HG03280 (cell line): ENCODE data around the gene EMX1.

Experiments
- ATAC-seq: cut with Tn5 transposase; IDR thresholded peaks from one replicate; pipeline ENCODE4 v1.9.1; 2021; ENCODE audit warnings: mild to moderate bottlenecking, moderate library complexity; ENCODE audit not compliant: unreplicated experiment

Gene EMX1

GRCh38 chr2:72924353-72925240 lies 7.3 kb downstream of the EMX1 start:
- no peak for ATAC-seq

- ATAC-seq: no peak
These were observed 8.1 kb downstream of the EMX1 start for GRCh38 chr2:72925328-72925943.

GRCh38 chr2:72926368-72926767 lies 9.0 kb downstream of the EMX1 start:
- ATAC-seq: no peak

GRCh38 chr2:72926811-72927465 lies 9.6 kb downstream of the EMX1 start:
- ATAC-seq: no peak

GRCh38 chr2:72927619-72928550 lies 10.6 kb downstream of the EMX1 start:
- no peak for ATAC-seq

- ATAC-seq: no peak
These were observed 11.7 kb downstream of the EMX1 start for GRCh38 chr2:72929010-72929409.

GRCh38 chr2:72931280-72931910 lies 14.1 kb downstream of the EMX1 start:
- ATAC-seq: no peak

- no peak for ATAC-seq
These were observed 14.9 kb downstream of the EMX1 start for GRCh38 chr2:72932045-72932740.

- ATAC-seq: no peak
These were observed 15.5 kb downstream of the EMX1 start for GRCh38 chr2:72932805-72933204.

GRCh38 chr2:72933207-72933606 lies 15.9 kb downstream of the EMX1 start:
- ATAC-seq: no peak

GRCh38 chr2:72933646-72934151 lies 16.4 kb downstream of the EMX1 start:
- ATAC-seq: no peak

- peak; percentile 49 for ATAC-seq
These were observed 17.6 kb downstream of the EMX1 start for GRCh38 chr2:72934683-72935610.

GRCh38 chr2:72935611-72935957 lies 18.3 kb downstream of the EMX1 start:
- no peak for ATAC-seq

GRCh38 chr2:72936660-72937355 lies 19.5 kb downstream of the EMX1 start:
- no peak for ATAC-seq

GRCh38 chr2:72937356-72937669 lies 20.0 kb downstream of the EMX1 start:
- ATAC-seq: no peak

GRCh38 chr2:72938455-72938854 lies 21.1 kb downstream of the EMX1 start:
- ATAC-seq: no peak

GRCh38 chr2:72940361-72940760 lies 23.0 kb downstream of the EMX1 start:
- no peak for ATAC-seq

GRCh38 chr2:72940786-72941185 lies 23.5 kb downstream of the EMX1 start:
- ATAC-seq: no peak
